HG03442 (cell line): ENCODE results near the gene SESTD1.

ENCODE experiments used
- ATAC-seq: cut with Tn5 transposase; IDR thresholded peaks from one replicate; pipeline ENCODE4 v1.9.1; 2021; ENCODE audit warnings: mild to moderate bottlenecking, moderate library complexity; ENCODE audit not compliant: unreplicated experiment

The SESTD1 gene

DNA sequence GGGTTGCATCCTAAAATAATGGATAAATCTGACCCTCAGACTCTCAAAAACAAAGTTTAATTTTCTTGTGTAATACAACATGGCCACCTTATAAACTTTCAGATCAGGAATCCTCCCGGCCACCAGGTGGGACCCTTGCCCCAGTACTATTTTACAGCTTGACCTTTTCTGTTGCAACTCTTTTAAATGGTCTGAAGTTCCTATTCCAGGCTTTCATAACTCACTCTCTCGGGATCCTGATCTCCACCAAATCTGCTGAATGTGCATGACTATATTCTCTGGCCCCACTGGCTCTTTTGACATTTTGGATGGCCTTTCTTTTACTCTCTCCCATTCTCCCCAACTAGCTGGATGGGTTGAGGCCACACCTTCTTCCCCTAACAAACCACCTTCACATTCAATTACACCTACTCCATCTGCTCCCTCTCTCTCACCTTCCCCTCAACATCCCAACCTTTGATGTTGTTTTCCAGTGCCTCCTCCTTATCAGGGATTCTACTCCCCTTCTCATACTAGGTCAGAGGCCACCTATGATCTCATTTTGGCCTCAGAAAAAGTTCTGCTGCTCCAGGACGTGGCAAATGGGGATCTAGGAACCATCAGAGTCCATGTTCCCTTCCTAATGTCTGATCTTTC lies 70.8 kb downstream of the SESTD1 start:
- ATAC-seq, result no peak

DNA sequence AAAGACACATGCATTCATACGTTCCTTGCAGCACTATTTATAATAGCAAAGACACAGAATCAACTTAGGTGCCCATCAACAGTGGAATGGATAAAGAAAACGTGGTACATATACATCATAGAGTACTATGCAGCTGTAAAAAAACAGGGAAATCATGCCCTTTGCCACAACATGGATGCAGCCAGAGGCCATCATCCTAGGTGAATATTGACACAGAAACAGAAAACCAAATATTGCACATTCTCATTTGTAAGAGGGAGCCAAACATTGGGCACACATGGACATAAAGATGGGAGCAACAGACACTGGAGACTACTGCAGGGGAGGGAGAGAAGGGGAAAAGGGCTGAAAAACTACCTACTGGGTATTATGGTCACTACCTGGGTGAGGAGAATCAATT lies 73.5 kb downstream of the SESTD1 start:
- ATAC-seq, result no peak

DNA sequence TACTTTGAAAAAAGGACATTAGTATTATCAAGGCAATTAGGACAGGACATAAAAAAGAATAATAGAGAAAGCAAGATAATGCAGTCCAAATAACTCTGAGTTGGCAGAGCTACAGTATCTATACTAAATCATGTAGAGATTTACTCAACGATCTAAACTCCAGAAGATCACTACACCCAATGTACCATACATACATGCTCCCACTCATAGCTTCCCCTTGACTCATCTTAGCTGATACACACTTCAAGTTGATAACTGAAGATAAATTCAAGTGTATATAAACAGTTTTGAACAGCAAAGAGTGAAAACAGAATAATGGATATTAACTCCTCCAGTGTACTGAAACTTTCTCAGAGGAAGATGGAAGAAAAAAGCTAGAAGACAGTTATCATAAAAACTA lies 78.5 kb downstream of the SESTD1 start:
- no peak for ATAC-seq

DNA sequence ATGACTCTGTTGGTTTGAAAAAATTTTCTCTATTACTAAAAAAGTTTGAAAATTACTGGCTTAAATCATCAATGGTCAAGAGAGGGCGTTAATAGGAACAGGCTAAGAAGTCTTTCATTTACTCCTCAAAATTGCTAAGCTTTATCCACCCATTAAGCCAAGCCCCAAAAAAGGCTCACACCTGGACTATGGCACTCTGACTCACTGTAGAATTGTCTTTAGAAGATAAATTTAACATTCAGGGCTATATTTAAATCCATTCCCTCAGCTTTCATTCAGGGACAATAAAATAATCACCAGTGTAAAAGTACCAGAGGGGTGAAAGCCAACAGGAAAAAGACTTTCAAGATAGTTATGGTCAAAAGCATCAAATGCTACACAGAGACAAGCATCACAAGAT lies 80.0 kb downstream of the SESTD1 start:
- no peak for ATAC-seq

DNA sequence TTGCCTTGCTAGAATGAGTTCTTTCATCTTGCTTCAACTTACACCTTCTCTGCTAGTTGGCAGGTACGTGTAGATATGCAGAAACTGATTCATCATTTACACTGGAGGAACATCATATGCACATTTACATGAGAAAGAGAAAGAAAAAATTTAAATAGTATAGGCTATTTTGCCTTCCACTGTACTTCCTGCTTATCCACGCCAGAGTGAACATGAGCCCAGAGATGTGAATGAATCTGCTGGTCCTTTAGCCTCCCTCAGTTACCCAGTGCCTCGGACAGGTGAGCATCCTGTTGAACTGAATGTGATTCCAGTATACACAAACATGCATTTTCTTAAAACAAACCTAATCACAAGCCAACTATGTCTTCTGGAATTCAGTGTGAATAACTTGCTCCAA lies 83.6 kb downstream of the SESTD1 start:
- no peak for ATAC-seq

DNA sequence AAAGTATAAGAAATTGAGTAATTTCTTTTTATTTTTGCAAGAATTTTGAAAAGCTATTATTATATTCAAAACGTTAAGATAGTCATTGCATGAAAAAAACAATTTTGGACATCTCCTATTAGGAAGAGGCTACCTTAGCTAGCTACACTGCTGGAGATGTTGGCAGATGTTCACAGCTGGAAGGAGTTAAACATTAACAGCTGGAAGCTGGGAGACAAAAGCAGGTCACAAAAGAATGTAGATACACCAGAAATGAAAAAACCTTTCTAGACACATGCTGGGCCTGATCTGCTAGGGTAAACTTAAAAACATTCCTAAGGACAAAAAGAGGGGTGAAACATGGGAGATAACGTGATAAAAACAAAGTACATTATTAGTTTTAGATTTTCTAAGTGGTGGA lies 84.4 kb downstream of the SESTD1 start:
- ATAC-seq, result no peak

DNA sequence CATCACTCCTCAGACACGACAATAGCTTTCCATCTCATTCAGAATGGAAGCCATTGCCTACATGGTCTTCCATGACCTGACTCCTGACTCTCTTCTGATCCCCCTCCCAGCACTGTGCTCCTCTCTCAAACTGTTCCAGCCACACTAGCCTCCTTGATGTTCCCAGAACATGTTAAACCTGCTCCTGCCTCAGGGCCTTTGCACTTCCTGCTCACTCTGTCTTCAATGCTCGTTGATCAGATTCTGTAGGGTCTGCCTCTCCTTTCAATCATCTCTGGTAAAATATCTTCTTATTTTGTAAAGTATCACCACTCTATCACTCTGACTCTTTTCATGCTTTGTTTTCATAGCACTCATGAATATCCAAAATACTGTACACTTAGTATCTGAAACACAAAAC lies 84.9 kb downstream of the SESTD1 start:
- ATAC-seq, result no peak

DNA sequence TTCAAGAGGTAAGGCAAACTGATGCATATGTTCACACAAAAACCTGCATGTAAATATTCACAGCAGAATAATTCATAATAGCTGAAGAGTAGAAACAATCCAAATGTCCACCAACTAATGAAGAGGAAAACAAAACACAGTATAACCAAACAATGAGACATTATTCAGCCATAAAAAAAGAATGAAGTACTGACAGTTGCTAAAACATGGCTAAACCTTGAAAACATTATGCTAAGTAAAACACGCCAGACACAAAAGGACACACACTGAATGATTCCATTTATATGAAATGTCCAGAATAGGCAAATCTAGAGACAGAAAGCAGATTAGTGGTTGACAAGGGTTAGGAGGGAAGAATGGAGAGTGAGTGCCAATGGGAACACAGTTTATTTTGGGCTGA lies 86.9 kb downstream of the SESTD1 start:
- no peak for ATAC-seq

DNA sequence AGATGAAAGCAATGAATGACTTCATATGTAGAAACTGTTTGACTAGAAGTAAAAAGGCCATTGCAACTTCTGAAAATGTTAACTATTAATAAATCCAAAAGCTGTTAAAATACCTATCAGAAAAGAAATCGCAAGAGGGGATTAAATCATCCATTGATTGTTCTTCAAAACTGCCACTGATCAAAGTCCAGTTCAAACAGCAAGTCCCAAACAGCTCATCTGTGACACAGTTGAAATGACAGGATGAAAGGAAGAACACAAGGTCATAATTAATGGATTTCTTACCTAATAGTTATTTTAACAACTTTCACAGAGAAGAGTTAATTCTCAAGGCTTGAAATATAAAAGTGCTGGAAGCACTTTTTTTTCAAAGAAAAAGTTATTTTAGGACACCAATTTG lies 90.4 kb downstream of the SESTD1 start:
- no peak for ATAC-seq

DNA sequence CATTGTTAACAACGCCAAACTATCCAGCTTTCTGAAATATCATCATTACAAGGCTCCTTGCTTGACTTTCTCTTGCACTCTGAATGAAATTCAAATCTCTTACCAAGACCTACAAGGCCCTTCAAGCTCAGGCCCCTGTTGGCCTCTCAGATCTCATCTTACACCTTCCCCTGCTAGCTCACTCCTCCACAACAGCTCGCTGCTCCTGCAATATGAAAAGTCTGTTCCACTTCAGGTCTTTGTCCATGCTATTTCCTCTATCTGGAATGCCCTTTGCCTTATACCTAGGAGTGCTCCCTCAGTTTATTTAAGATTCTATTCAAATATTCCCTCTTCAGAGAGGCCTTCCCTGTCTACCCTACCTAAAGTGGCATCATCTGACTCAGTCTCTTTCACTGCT lies 91.7 kb downstream of the SESTD1 start:
- no peak for ATAC-seq

DNA sequence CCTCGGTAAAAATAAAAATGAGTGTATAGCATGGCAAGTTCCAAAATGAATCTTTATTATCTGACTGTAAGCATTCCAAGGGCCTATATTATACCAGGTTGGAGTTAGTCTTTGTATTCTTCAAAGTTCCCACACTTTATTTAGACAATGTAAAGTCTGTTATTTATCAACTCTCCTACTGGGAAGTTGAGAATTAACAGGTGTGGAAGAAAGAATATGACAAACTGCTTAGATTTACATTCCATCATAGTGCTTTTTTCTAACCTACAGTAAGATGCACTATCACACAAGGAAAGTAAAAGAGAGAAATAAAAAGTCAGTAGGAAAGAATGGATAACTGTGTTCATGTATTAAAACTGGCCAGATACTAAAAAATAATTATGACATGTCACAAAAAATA lies 93.3 kb downstream of the SESTD1 start:
- ATAC-seq, result no peak

DNA sequence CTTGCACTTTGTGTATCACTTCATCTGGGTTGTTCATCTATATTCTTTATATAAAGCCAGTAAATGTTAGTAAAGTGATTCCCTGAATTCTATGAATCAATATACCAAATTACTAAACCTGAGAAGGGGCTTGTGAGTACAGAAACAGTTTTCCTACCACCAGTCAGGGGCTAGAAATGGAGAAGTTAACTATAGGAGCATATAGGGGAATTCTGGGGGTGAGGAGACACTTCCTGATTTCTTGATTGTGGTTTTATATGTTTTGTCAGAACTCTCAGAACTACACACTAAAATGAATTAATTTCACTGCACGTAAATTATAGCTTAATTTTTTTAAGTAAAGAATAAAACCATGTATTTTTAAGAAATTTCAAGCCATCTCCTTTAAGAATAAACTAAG lies 93.7 kb downstream of the SESTD1 start:
- no peak for ATAC-seq

DNA sequence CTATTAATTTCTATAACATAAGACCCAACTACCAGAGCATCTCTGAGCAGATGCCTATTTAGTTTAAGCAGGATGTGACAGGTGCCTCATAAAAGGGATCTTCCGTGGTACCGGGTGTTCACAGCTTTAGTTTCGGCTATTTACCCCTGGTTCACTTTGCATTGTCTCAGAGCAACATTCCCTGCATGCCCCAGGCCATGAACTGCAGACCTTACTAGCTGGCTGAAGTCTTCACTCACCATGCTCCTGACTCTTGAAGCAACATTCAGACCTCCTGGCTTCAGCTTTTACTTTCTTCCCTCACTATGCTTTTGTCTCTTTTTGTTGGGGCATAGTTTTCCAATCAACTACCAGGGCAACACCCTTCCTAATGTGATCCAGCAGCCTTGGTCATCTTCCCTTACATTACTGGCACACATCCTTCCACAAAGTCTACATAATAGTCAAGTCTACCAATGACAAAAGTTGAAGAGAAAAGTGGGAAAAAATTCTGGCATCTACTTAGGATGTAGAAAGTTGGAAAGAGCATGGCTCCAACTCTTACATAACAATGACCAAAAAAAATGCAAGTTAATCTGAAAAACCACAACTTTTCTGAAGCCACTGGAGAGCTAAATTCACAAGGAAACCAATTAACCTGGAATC lies 99.2 kb downstream of the SESTD1 start:
- ATAC-seq, result no peak

DNA sequence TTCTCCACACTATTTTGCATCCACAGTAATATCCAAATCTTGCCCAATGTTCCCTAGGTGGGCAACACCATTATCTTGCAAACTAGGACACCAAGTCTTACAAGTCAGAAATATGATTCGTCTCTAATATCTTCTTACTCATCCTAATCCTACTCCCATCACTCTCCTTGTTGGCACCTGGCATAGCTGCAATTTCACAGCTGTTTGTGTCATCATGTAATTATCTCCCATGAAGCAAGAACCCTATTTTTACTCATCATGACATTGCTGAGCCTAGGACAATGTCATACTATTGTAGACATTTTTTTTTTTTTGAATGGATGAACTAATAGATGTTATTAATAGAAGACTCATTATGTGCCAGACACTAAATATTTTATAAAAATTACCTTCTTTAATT lies 123.4 kb downstream of the SESTD1 start:
- no peak for ATAC-seq

DNA sequence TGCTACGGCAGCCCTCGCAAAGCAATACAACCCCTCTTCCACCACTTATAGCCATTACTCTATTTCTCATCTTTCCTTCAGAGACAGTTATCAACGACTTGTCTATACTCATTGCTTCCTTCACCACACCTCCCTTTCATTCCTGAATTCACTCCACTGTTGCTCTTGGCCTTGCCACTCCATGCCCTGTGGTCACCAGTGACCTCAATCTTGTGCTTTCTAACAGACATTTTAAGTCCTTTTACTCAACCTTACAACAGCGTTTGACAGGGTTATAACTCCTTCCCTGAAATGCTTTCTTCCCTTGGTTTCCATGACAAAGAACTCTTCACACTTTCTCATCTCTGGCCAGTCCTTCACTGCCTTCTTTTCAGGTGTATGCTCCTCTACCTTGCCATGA lies 124.1 kb downstream of the SESTD1 start:
- ATAC-seq, result no peak

DNA sequence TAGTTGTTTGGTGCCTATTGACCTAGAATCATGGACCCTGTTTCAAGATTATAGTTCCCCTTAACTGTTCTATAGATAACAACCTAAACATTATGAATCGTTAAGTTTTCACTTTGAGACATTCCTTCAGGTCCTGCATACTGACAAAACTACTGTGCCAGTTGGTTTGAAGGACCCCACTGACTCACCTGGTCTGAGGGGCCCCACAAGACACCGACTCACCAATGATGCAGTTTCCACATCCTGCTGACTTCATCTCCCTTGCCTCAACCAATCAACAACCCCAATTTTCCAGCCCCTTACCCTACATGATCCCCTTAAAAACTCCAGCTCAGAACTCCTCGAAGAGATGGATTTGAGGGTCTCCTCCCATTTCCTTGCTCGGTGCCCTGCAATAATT lies 125.1 kb downstream of the SESTD1 start:
- ATAC-seq, result no peak

DNA sequence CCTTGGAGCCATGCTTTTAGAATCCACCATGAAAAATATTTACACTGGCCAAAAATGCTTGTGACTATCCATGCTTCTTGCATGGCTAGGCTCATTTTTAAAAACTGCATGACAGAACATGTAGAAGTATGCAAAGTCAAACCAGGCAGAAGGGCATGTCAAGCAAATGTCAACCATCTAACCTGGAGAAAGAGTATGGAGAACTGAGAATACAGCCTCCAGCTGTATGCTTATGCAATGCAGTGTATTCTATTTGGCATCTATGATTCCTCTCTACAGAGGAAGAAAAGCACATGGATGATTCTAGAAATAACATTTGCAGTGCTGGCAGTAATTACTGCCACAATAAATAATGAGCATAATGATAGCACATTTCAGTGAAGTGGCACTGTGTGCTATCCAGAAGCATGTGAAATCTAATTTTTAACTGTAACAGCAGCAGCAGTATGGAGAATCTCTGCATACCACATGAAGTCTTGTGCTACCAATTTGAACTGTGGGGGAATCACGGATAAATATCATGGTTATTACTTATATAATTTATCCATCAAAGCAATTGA lies 127.4 kb downstream of the SESTD1 start:
- ATAC-seq, result no peak

DNA sequence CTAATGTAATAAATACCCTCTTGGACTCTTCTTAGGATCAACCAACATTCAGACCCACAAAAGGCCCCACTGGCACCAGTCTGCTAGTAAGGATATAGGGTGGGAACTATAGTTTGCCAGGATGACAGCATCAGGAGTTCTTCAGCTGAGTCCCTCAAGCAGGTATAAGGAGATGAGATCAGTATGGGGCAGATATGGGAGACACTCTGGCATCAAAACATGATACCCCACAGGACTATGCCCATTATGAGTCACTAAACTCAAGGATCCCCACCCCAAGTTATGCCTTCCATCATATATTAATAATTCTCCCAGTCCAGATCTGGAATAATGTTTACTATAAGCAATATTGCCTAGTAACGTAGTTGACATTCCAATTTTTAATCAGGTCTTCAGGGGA lies 131.6 kb downstream of the SESTD1 start:
- ATAC-seq, result no peak

DNA sequence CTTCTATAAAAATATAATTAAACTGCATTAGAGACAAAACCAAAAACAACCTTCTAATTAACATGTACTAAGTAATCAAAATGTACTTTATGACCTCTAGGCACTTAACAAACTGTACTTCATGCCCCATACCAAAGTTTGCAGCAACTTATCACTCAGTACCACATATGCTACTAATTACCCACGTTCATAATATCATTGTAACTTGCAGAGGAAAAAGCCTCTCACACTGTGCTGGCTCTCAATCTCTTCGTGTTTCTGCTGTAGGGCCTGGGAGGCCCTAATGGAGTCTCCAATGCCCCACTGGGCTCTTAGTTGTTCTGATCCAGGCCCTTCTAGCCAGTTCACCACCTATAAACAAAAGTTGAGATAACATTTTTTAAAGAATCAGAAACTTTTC lies 132.6 kb downstream of the SESTD1 start:
- ATAC-seq, result no peak

DNA sequence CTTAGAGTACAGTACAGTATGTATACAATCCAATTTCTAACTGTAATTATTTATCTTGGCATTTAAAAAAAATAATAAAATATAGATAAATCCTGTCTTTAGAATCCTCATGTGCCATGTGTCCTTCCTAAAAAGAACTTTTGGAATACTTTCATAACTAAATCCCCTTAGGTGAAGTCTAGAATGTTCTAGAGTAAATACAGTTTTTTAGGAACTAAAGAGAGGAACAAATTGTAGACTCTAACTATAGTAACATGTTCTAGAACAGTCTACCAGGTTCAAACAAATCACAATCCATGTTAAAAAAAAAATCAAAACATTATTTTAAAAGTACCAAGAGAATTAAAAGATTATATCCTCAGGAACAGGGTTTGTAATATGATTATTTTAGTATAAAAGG lies 134.1 kb downstream of the SESTD1 start:
- no peak for ATAC-seq

DNA sequence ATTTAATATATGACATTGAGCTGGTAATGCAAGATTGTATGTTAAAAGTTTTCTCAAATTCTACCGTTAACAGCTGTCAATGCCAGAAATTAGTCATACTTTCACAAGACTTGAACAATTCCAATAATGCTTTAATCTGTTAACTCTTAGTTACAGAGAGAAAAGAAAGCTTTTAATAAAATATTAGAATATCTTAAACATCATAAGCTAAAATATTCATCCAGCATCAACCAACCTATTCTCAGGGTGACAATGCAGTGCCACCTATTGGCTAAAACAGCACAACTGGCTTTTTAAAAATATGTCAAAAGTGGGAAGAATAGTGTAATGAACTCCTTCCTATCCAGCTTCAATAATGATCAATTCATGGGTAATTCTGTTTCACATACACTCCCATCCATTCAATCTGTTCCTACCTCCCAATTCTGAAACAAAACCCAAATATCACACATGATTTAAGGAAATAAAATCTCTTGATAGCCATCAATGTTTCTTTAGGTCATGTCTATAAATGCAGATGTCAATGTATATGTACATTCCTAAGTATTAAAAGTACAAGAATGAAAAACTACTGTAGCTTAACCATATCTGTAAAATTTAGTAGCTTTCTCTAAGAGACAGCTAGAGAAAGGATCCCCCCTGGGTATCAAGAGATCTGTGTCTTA lies 134.9 kb downstream of the SESTD1 start:
- ATAC-seq, result no peak

DNA sequence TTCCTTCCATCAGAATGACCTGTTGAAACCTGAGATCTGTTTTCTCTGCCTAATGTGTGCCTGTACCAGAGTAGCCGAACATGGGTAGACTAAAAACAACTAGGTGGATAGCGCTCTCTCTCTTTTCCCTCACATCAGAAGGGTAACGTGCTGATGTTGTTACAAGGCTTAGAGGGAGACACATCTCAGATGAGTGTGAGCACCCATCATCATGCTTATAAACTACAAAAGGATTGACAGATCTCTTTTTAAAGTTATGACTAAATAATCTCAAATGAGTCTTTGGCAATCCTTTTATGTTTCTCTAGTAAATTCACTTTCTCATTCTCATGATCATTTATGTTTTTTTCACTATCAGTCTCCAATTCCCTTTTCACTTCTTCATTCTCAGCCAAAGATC lies 139.2 kb downstream of the SESTD1 start:
- ATAC-seq, result no peak
